H9 (cell line): ENCODE measurements around the gene LPGAT1. TPM values are rescaled to one million over a fixed set of nuclear protein-coding genes. Genes with fewer than 3 reads are reported as not detected.
"Not testable (repeated sequence)": the region's sequence is repeated elsewhere in the genome, so short reads cannot be mapped to it uniquely, and the experiment has no call there.

Experiments
- DNase-seq: peaks from one replicate; pipeline ENCODE4 v3.0.0-alpha.2; 2017
- H2AFZ ChIP-seq: one replicate; pipeline ENCODE4 v1.6.1; 2013; ENCODE audit warnings: mild to moderate bottlenecking, low read length, control low read depth, moderate library complexity
- H2AK5ac ChIP-seq: 2 replicates; pipeline ENCODE4 v1.6.1; 2013; ENCODE audit warnings: low read length, control low read depth, mixed read lengths; ENCODE audit not compliant: insufficient read length
- H2BK120ac ChIP-seq: one replicate; pipeline ENCODE4 v1.6.1; 2013; ENCODE audit warnings: low read depth, mild to moderate bottlenecking, low read length, control low read depth, inconsistent platforms; ENCODE audit not compliant: poor library complexity, severe bottlenecking
- H2BK12ac ChIP-seq: 2 replicates; pipeline ENCODE4 v1.6.1; 2013; ENCODE audit warnings: low read length, control low read depth, mixed read lengths, low read depth; ENCODE audit not compliant: insufficient read length
- H2BK15ac ChIP-seq: 2 replicates; pipeline ENCODE4 v1.6.1; 2013; ENCODE audit warnings: low read depth, low read length, control low read depth
- H2BK20ac ChIP-seq: one replicate; pipeline ENCODE4 v1.6.1; 2013; ENCODE audit warnings: low read depth, mild to moderate bottlenecking, low read length, control low read depth, inconsistent platforms; ENCODE audit not compliant: poor library complexity, severe bottlenecking
- H2BK5ac ChIP-seq: 2 replicates; pipeline ENCODE4 v1.6.1; 2013; ENCODE audit warnings: low read length, control low read depth, mixed read lengths; ENCODE audit not compliant: insufficient read length
- H3K14ac ChIP-seq: 2 replicates; pipeline ENCODE4 v1.6.1; 2013; ENCODE audit warnings: low read length, control low read depth; ENCODE audit not compliant: insufficient read depth
- H3K18ac ChIP-seq: 2 replicates; pipeline ENCODE4 v1.6.1; 2013; ENCODE audit warnings: low read depth, mild to moderate bottlenecking, mixed read lengths, low read length, control low read depth; ENCODE audit not compliant: insufficient read length
- H3K23ac ChIP-seq: 2 replicates; pipeline ENCODE4 v1.6.1; 2013; ENCODE audit warnings: low read length, control low read depth, mixed read lengths, low read depth; ENCODE audit not compliant: insufficient read length
- H3K23me2 ChIP-seq: 2 replicates; pipeline ENCODE4 v1.6.1; 2013; ENCODE audit warnings: low read depth, mild to moderate bottlenecking, mixed read lengths, low read length, control low read depth; ENCODE audit not compliant: insufficient read length, poor library complexity, severe bottlenecking
- H3K27ac ChIP-seq: 2 replicates; pipeline ENCODE4 v1.5.1; 2013; ENCODE audit warnings: low read length, control low read depth, mixed read lengths, low read depth; ENCODE audit not compliant: insufficient read length
- H3K27me3 ChIP-seq: 2 replicates; pipeline ENCODE4 v1.6.1; 2013; ENCODE audit warnings: low read length, control low read depth, inconsistent platforms; ENCODE audit not compliant: insufficient read depth
- H3K4ac ChIP-seq: 2 replicates; pipeline ENCODE4 v1.6.1; 2013; ENCODE audit warnings: low read depth, mild to moderate bottlenecking, control low read depth, inconsistent platforms, low read length, moderate library complexity
- H3K4me1 ChIP-seq: 2 replicates; pipeline ENCODE4 v1.6.1; 2013; ENCODE audit warnings: low read length, control low read depth, inconsistent platforms; ENCODE audit not compliant: insufficient read depth
- H3K4me2 ChIP-seq: 2 replicates; pipeline ENCODE4 v1.6.1; 2013; ENCODE audit warnings: low read length, control low read depth, mixed read lengths; ENCODE audit not compliant: insufficient read length, insufficient read depth
- H3K56ac ChIP-seq: 2 replicates; pipeline ENCODE4 v1.6.1; 2013; ENCODE audit warnings: low read depth, mild to moderate bottlenecking, mixed read lengths, low read length, control low read depth; ENCODE audit not compliant: insufficient read length
- H3K79me1 ChIP-seq: 2 replicates; pipeline ENCODE4 v1.6.1; 2013; ENCODE audit warnings: low read depth, mild to moderate bottlenecking, moderate library complexity, low read length, control low read depth, inconsistent platforms; ENCODE audit not compliant: insufficient read depth, poor library complexity, severe bottlenecking
- H3K79me2 ChIP-seq: 2 replicates; pipeline ENCODE4 v1.6.1; 2013; ENCODE audit warnings: low read length, control low read depth, inconsistent platforms; ENCODE audit not compliant: insufficient read depth
- H3K9ac ChIP-seq: 2 replicates; pipeline ENCODE4 v1.6.1; 2013; ENCODE audit warnings: low read length, control low read depth, mixed read lengths; ENCODE audit not compliant: insufficient read length; ENCODE audit errors: extremely low read depth
- H3K9me3 ChIP-seq: one replicate; pipeline ENCODE4 v1.6.1; 2013; ENCODE audit warnings: low read depth, low read length, inconsistent platforms; ENCODE audit not compliant: control insufficient read depth
- H3T11ph ChIP-seq: one replicate; pipeline ENCODE4 v1.6.1; 2013; ENCODE audit warnings: mild to moderate bottlenecking, low read length, control low read depth, inconsistent platforms
- H4K20me1 ChIP-seq: one replicate; pipeline ENCODE4 v1.6.1; 2013; ENCODE audit not compliant: control insufficient read depth, insufficient read length, insufficient read depth
- H4K5ac ChIP-seq: 2 replicates; pipeline ENCODE4 v1.6.1; 2013; ENCODE audit warnings: low read depth, mild to moderate bottlenecking, mixed read lengths, low read length, control low read depth; ENCODE audit not compliant: insufficient read length
- H4K8ac ChIP-seq: replicated peaks from 2 replicates; pipeline ENCODE4 v1.6.1; 2013; ENCODE audit warnings: low read length, control low read depth, mixed read lengths, low read depth; ENCODE audit not compliant: insufficient read length
- H4K91ac ChIP-seq: 2 replicates; pipeline ENCODE4 v1.6.1; 2013; ENCODE audit warnings: low read depth, mild to moderate bottlenecking, moderate library complexity, mixed read lengths, low read length, control low read depth; ENCODE audit not compliant: insufficient read length
- H3K27ac Mint-ChIP-seq, 3 experiments: 2 replicates in 2 of 3; 3 replicates in 1 of 3; pipeline ENCODE4 v1.8.0; 2020 to 2021; ENCODE audit warnings: mixed read lengths in 3 of 3, mild to moderate bottlenecking in 1 of 3, moderate library complexity in 1 of 3
- H3K27me3 Mint-ChIP-seq: 2 replicates; pipeline ENCODE4 v1.8.0; 2021; ENCODE audit warnings: low read depth, mild to moderate bottlenecking, moderate library complexity, mixed read lengths
- H3K36me3 Mint-ChIP-seq, 3 experiments: 2 replicates in 2 of 3; 3 replicates in 1 of 3; pipeline ENCODE4 v1.8.0; 2020 to 2021; ENCODE audit warnings: low read depth in 3 of 3, mixed read lengths in 3 of 3; ENCODE audit not compliant: insufficient read depth in 1 of 3
- H3K4me1 Mint-ChIP-seq, 2 experiments: 2 replicates each; pipeline ENCODE4 v1.8.0; 2020; ENCODE audit warnings: mixed read lengths in 2 of 2
- H3K4me3 Mint-ChIP-seq, 2 experiments: 2 replicates in 1 of 2; 3 replicates in 1 of 2; pipeline ENCODE4 v1.8.0; 2020 to 2021; ENCODE audit warnings: mild to moderate bottlenecking in 2 of 2, mixed read lengths in 2 of 2, moderate library complexity in 1 of 2
- H3K9me3 Mint-ChIP-seq, 2 experiments: 2 replicates in 1 of 2; 3 replicates in 1 of 2; pipeline ENCODE4 v1.8.0; 2020; ENCODE audit warnings: mild to moderate bottlenecking in 2 of 2, mixed read lengths in 2 of 2, moderate library complexity in 1 of 2
- CTCF ChIP-seq: fragments of 200-600 bp; sonication (generic); conservative IDR thresholded peaks from 3 replicates; pipeline ENCODE4 v1.8.0; 2021; ENCODE audit warnings: antibody characterized with exemption, mild to moderate bottlenecking
- WGBS: extraction: QIAGEN DNeasy Blood & Tissue Kit; methylation state at CpG from one replicate; pipeline ENCODE4 v1.1.7; 2013; ENCODE audit warnings: missing lambda C conversion rate, low lambda C conversion rate, mixed read lengths; ENCODE audit not compliant: insufficient read length; ENCODE audit errors: extremely low coverage; 5-methylcytosine and 5-hydroxymethylcytosine counted together
- total RNA-seq: library from RNA; stranded (reverse); gene quantifications from 2 replicates; pipeline ENCODE4 v1.2.1, GENCODE V29; 2021

The LPGAT1 gene
- total RNA-seq, 1 experiment from 2014 or later = 12.2 TPM

GRCh38 chr1:211874521-211875347 lies 44.2 kb upstream of the LPGAT1 start:
- H2BK15ac ChIP-seq = no peak overlapping the region
- H3K4ac ChIP-seq = no peak overlapping the region
- no peak overlapping the region for H4K8ac ChIP-seq
- no peak overlapping the region for H3T11ph ChIP-seq
- H4K20me1 ChIP-seq = no peaks in the 10 kb centered on the region
- H4K5ac ChIP-seq = no peak overlapping the region
- H3K18ac ChIP-seq = no peak overlapping the region
- H3K23me2 ChIP-seq = no peaks in the 10 kb centered on the region
- TF ChIP-seq CTCF = no peak
- WGBS = no CpG with 5 or more reads among the region's 25 CpGs
- H3K79me2 ChIP-seq = no peaks in the 10 kb centered on the region
- no peaks in the 10 kb centered on the region for H3K9me3 Mint-ChIP-seq
- H3K23ac ChIP-seq = no peak overlapping the region
- H3K9ac ChIP-seq = no peak overlapping the region
- H3K27me3 Mint-ChIP-seq = peaks cover 2% of the 10 kb centered on the region
- no peak overlapping the region for H3K27ac Mint-ChIP-seq
- H3K79me1 ChIP-seq = no peaks in the 10 kb centered on the region
- H3K36me3 Mint-ChIP-seq = no peaks in the 10 kb centered on the region; a peak in 1 of 7 replicates
- DNase-seq = no peak
- no peak overlapping the region for H3K56ac ChIP-seq
- no peak overlapping the region for H2BK5ac ChIP-seq
- H2AK5ac ChIP-seq = no peak overlapping the region
- no peak overlapping the region for H3K4me2 ChIP-seq
- no peak overlapping the region for H2AFZ ChIP-seq
- no peak overlapping the region for H2BK12ac ChIP-seq
- no peak overlapping the region for H2BK20ac ChIP-seq
- H2BK120ac ChIP-seq = no peak overlapping the region
- H3K27ac ChIP-seq = no peak overlapping the region
- H3K27me3 ChIP-seq = no peaks in the 10 kb centered on the region
- no peaks in the 10 kb centered on the region for H3K4me1 ChIP-seq
- no peaks in the 10 kb centered on the region for H3K9me3 ChIP-seq
- H3K4me3 Mint-ChIP-seq = no peak overlapping the region
- H3K14ac ChIP-seq = no peak overlapping the region
- no peaks in the 10 kb centered on the region for H3K4me1 Mint-ChIP-seq
- no peak overlapping the region for H4K91ac ChIP-seq

GRCh38 chr1:211873731-211874130 lies 43.2 kb upstream of the LPGAT1 start:
- WGBS = no CpG with 5 or more reads among the region's 3 CpGs
- not testable (repeated sequence) for H3K27ac ChIP-seq, H3K9ac ChIP-seq, H3K56ac ChIP-seq, H3K23ac ChIP-seq, H3K9me3 Mint-ChIP-seq, H3K23me2 ChIP-seq, H4K8ac ChIP-seq, H3K4me2 ChIP-seq, H3K9me3 ChIP-seq, DNase-seq, H2BK15ac ChIP-seq, H3K27me3 ChIP-seq, H3K79me2 ChIP-seq, H2BK12ac ChIP-seq, H3K4ac ChIP-seq, H2BK20ac ChIP-seq, H3K18ac ChIP-seq, H3K14ac ChIP-seq, H4K20me1 ChIP-seq, H3K79me1 ChIP-seq, H3K27me3 Mint-ChIP-seq, H3K4me1 Mint-ChIP-seq, H4K91ac ChIP-seq, H3K4me3 Mint-ChIP-seq, H3K4me1 ChIP-seq, H4K5ac ChIP-seq, H3T11ph ChIP-seq, H2BK5ac ChIP-seq, H3K27ac Mint-ChIP-seq, H2AK5ac ChIP-seq, H3K36me3 Mint-ChIP-seq, H2AFZ ChIP-seq, H2BK120ac ChIP-seq
